ENCODE results near the gene TLR6.

TLR6 gene

DNA sequence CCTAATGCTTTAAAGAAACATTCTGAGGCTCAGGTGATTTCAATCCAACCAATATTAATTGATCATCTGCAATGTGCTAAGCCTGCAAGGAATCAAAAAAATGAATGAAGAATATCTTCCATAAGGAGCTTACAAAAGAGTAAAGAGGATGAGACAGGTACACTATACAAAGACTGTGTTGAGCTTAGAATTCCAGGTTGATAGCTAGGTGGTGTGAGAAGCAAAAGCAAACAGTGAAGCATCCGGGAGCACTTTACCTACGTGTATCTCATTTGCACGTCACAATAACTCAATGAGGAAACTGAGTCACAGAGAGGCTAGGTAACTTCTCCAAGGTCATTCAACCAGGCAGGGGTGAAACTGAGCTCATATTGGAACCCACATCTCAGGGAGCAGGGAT lies 48.1 kb upstream of the TLR6 start:
- no peak for TF ChIP-seq GABPA (IDR thresholded peaks at IDR 0.05; ENCODE audit: low read depth)
- TF ChIP-seq, protein P1, sequence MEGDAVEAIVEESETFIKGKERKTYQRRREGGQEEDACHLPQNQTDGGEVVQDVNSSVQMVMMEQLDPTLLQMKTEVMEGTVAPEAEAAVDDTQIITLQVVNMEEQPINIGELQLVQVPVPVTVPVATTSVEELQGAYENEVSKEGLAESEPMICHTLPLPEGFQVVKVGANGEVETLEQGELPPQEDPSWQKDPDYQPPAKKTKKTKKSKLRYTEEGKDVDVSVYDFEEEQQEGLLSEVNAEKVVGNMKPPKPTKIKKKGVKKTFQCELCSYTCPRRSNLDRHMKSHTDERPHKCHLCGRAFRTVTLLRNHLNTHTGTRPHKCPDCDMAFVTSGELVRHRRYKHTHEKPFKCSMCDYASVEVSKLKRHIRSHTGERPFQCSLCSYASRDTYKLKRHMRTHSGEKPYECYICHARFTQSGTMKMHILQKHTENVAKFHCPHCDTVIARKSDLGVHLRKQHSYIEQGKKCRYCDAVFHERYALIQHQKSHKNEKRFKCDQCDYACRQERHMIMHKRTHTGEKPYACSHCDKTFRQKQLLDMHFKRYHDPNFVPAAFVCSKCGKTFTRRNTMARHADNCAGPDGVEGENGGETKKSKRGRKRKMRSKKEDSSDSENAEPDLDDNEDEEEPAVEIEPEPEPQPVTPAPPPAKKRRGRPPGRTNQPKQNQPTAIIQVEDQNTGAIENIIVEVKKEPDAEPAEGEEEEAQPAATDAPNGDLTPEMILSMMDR (IDR thresholded peaks at IDR 0.05; ENCODE audit: insufficient read depth, low read length) = no peak
- TF ChIP-seq, protein P2, sequence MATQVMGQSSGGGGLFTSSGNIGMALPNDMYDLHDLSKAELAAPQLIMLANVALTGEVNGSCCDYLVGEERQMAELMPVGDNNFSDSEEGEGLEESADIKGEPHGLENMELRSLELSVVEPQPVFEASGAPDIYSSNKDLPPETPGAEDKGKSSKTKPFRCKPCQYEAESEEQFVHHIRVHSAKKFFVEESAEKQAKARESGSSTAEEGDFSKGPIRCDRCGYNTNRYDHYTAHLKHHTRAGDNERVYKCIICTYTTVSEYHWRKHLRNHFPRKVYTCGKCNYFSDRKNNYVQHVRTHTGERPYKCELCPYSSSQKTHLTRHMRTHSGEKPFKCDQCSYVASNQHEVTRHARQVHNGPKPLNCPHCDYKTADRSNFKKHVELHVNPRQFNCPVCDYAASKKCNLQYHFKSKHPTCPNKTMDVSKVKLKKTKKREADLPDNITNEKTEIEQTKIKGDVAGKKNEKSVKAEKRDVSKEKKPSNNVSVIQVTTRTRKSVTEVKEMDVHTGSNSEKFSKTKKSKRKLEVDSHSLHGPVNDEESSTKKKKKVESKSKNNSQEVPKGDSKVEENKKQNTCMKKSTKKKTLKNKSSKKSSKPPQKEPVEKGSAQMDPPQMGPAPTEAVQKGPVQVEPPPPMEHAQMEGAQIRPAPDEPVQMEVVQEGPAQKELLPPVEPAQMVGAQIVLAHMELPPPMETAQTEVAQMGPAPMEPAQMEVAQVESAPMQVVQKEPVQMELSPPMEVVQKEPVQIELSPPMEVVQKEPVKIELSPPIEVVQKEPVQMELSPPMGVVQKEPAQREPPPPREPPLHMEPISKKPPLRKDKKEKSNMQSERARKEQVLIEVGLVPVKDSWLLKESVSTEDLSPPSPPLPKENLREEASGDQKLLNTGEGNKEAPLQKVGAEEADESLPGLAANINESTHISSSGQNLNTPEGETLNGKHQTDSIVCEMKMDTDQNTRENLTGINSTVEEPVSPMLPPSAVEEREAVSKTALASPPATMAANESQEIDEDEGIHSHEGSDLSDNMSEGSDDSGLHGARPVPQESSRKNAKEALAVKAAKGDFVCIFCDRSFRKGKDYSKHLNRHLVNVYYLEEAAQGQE (IDR thresholded peaks at IDR 0.05; ENCODE audit: insufficient replicate concordance, low read depth) = no peak
- TF ChIP-seq POLR2AphosphoS5 (IDR thresholded peaks at IDR 0.05; ENCODE audit: low read depth) = no peak
- TF ChIP-seq SPI1 (IDR thresholded peaks at IDR 0.05; ENCODE audit: borderline replicate concordance, low read depth) = no peak
- H3K4me3 ChIP-seq (replicated peaks; ENCODE audit: insufficient read depth, low read length) = no peak overlapping the region
- H3K27ac ChIP-seq (replicated peaks) = no peak overlapping the region
- DNase-seq (ENCODE audit: low read depth in 1 of 2, low spot score in 1 of 2) = no peak
- no peaks in the 10 kb centered on the region for H3K27me3 ChIP-seq (ENCODE audit: insufficient read depth, poor library complexity, severe bottlenecking)

DNA sequence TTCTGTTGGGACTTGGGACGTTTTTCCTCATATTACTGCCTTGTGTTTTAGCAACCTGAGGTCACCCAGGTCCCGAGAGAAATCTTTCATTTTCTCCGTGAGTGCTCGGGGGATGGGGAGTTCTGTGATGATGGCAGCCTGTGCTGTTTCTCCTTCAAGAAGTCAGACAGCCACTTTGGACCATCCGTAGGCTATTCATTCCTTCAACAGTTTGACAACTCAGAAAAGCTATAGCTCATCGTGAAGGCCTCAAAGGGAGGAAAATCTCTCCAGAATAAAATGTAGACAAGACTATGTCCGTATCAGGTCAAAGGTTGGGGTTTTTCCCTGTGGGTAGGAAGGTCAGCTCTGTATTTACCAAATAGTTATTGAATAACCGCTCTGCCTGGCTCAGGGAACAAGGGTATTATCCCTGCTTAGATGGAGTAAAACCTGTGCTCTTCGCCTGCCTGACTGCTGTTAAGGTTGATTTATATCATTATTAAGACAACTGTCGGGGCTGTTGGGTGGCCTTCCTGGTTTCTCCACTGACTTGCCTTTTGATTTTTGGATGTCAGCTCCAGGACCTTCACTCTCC lies 47.6 kb upstream of the TLR6 start:
- no peak for TF ChIP-seq GABPA (IDR thresholded peaks at IDR 0.05; ENCODE audit: low read depth)
- TF ChIP-seq, protein P2 (IDR thresholded peaks at IDR 0.05; ENCODE audit: insufficient replicate concordance, low read depth) = no peak
- TF ChIP-seq, protein P1 (IDR thresholded peaks at IDR 0.05; ENCODE audit: insufficient read depth, low read length) = no peak
- TF ChIP-seq POLR2AphosphoS5 (IDR thresholded peaks at IDR 0.05; ENCODE audit: low read depth) = no peak
- no peak for TF ChIP-seq SPI1 (IDR thresholded peaks at IDR 0.05; ENCODE audit: borderline replicate concordance, low read depth)
- no peak for DNase-seq (ENCODE audit: low read depth in 1 of 2, low spot score in 1 of 2)
- H3K27me3 ChIP-seq (ENCODE audit: insufficient read depth, poor library complexity, severe bottlenecking) = no peaks in the 10 kb centered on the region
- no peak overlapping the region for H3K4me3 ChIP-seq (replicated peaks; ENCODE audit: insufficient read depth, low read length)
- H3K27ac ChIP-seq (replicated peaks) = no peak overlapping the region

DNA sequence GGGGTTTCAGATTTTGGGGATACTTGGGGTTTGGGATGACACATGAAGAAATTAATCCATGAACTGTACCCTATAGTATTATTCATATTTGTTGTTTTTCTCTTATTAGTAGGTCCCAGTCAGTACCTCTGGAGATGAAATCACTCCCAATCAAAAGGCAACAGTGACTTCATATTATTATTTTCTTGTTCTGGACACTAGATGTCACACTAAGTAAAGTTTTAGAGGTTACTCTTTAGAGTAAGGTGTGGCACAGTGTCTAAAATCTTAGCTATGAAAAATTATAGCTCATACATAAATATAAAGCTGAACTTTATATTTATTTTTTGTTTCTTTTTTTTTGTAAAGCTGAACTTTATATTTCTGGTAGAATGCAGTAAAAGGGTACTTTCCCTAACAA lies 46.1 kb upstream of the TLR6 start:
- H3K27ac ChIP-seq (replicated peaks) = no peak overlapping the region
- TF ChIP-seq, protein P1 (IDR thresholded peaks at IDR 0.05; ENCODE audit: insufficient read depth, low read length) = no peak
- H3K4me3 ChIP-seq (replicated peaks; ENCODE audit: insufficient read depth, low read length) = no peak overlapping the region
- no peaks in the 10 kb centered on the region for H3K27me3 ChIP-seq (ENCODE audit: insufficient read depth, poor library complexity, severe bottlenecking)
- no peak for DNase-seq (ENCODE audit: low read depth in 1 of 2, low spot score in 1 of 2)

DNA sequence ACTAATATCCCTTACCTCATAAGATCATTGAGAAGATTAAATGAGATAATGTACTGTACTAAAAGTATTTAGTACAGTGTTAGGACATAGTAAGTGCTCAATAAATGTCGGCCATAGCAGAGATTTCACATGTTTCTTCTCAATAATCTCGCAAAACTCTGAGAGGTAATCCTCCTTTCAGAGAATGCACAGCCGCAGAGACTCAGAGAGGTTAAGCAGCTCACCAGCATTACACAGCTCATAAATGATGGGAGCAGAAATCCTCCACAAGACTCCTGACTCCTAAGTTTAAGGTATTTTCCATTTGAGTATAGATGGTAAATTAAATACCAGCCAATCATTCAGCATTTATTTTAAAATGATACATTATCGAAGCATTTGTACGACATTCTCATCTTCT lies 45.6 kb upstream of the TLR6 start:
- Histone ChIP-seq H3K27me3 (ENCODE audit: insufficient read depth, poor library complexity, severe bottlenecking) (no peaks in the 10 kb centered on the region), H3K27ac (replicated peaks) (no peak overlapping the region), H3K4me3 (replicated peaks; ENCODE audit: insufficient read depth, low read length) (no peak overlapping the region)
- TF ChIP-seq, protein P1 (IDR thresholded peaks at IDR 0.05; ENCODE audit: insufficient read depth, low read length) = no peak
- TF ChIP-seq SPI1 (IDR thresholded peaks at IDR 0.05; ENCODE audit: borderline replicate concordance, low read depth) (no peak), GABPA (IDR thresholded peaks at IDR 0.05; ENCODE audit: low read depth) (no peak), POLR2AphosphoS5 (IDR thresholded peaks at IDR 0.05; ENCODE audit: low read depth) (no peak)
- TF ChIP-seq, protein P2 (IDR thresholded peaks at IDR 0.05; ENCODE audit: insufficient replicate concordance, low read depth) = no peak
- no peak for DNase-seq (ENCODE audit: low read depth in 1 of 2, low spot score in 1 of 2)

Data from HL-60 (cell line).